ENCODE results near the gene GLI3.

- TF ChIP-seq CTCF (IDR thresholded peaks at IDR 0.05) (no peak), POLR2A (IDR thresholded peaks at IDR 0.05) (no peak), POLR2AphosphoS5 (IDR thresholded peaks at IDR 0.05) (no peak), EP300 (IDR thresholded peaks at IDR 0.05) (no peak)
Observed at GRCh38 chr7:42075418-42075817, 161.6 kb downstream of the GLI3 start.

Measured in suprapubic skin (tissue), 4 donors.